K562 (cell line): Measurements from ENCODE around the gene CXCR5. TPM values are rescaled to one million over a fixed set of nuclear protein-coding genes. Genes with fewer than 3 reads are reported as not detected.

ENCODE experiments used
- ATAC-seq: fragments of 200-7000 bp; cut with Tn5 transposase; 3 replicates; pipeline ENCODE4 v1.9.1; 2020; ENCODE audit warnings: moderate library complexity
- BruUV-seq: library from RNA; stranded (reverse); fragments of 400-500 nt; replicated peaks from 2 replicates; lab custom pipeline; 2021; lab: Mats Ljungman, UMichigan
- CTCF ChIA-PET: fragments of 300-600 bp; formaldehyde crosslinking; extraction: SDS; loops from one replicate; lab custom pipeline; 2021; ENCODE audit warnings: low intra/inter-chr PET ratio; lab: Yijun Ruan, JAX
- POLR2A ChIA-PET: fragments of 300-600, 350-650 bp; sonication (Branson Sonifier 250); formaldehyde crosslinking; extraction: SDS; loops from one replicate; lab custom pipeline; 2021; ENCODE audit warnings: antibody characterized with exemption, inconsistent platforms; lab: Yijun Ruan, JAX
- DNase-seq, 4 experiments: peaks; one replicate each; pipeline versions ENCODE4 v3.0.0 to v3.0.0-alpha.2; 2011 to 2018; ENCODE audit warnings: low spot score in 3 of 4, mixed read lengths in 3 of 4; ENCODE audit errors: extremely low read depth in 1 of 4
- FAIRE-seq: peaks from 2 replicates; lab custom pipeline; 2011; peaks lifted over from hg19 to GRCh38; lab: Jason Lieb, UNC
- H2AFZ ChIP-seq: 2 replicates; pipeline ENCODE4 v1.6.0; 2011; ENCODE audit warnings: low read depth, low read length, control low read depth, inconsistent platforms
- H3K27ac ChIP-seq: fragments of 200-600 bp; 3 replicates; pipeline ENCODE4 v1.8.0; 2011; ENCODE audit warnings: low read depth, mild to moderate bottlenecking, control low read depth, inconsistent platforms, low read length, moderate library complexity, mixed read lengths; ENCODE audit errors: extremely low read depth
- H3K27me3 ChIP-seq, 2 experiments: fragments of 300-600 bp in 1 of 2; 2 replicates in 1 of 2; 3 replicates in 1 of 2; pipeline versions ENCODE4 v1.6.0 to v1.8.0; 2011; ENCODE audit warnings: inconsistent platforms in 2 of 2, low read length in 2 of 2, mild to moderate bottlenecking in 1 of 2, mixed read lengths in 1 of 2, moderate library complexity in 1 of 2; ENCODE audit not compliant: control insufficient read depth in 2 of 2, insufficient read depth in 2 of 2
- H3K36me3 ChIP-seq: fragments of 300-600 bp; 3 replicates; pipeline ENCODE4 v1.8.0; 2011; ENCODE audit warnings: mild to moderate bottlenecking, low read length, inconsistent platforms; ENCODE audit not compliant: control insufficient read depth, insufficient read depth
- H3K4me1 ChIP-seq, 2 experiments: fragments of 200-600 bp in 1 of 2; replicated peaks in 1 of 2; 2 replicates in 1 of 2; 3 replicates in 1 of 2; pipeline versions ENCODE4 v1.5.1 to v1.8.0; 2011; ENCODE audit warnings: inconsistent platforms in 2 of 2, low read length in 2 of 2, mild to moderate bottlenecking in 1 of 2, mixed read lengths in 1 of 2, moderate library complexity in 1 of 2; ENCODE audit not compliant: control insufficient read depth in 2 of 2, insufficient read depth in 2 of 2
- H3K4me2 ChIP-seq: 2 replicates; pipeline ENCODE4 v1.6.1; 2011; ENCODE audit warnings: low read length, control low read depth, inconsistent platforms, mixed read lengths; ENCODE audit not compliant: insufficient read depth
- H3K4me3 ChIP-seq: fragments of 200-600 bp; sonication (generic), shearing (Covaris generic); 2 replicates; pipeline ENCODE4 v1.5.1; 2016; ENCODE audit warnings: control low read depth, inconsistent platforms
- H3K79me2 ChIP-seq: fragments of 200-600 bp; 3 replicates; pipeline ENCODE4 v1.8.0; 2011; ENCODE audit warnings: low read length, inconsistent platforms; ENCODE audit not compliant: control insufficient read depth, insufficient read depth
- H3K9ac ChIP-seq, 2 experiments: 2 replicates each; pipeline versions ENCODE4 v1.6.0 to v1.6.1; 2011; ENCODE audit warnings: low read depth in 2 of 2, low read length in 2 of 2, control low read depth in 1 of 2, inconsistent platforms in 1 of 2, mild to moderate bottlenecking in 1 of 2, mixed read lengths in 1 of 2; ENCODE audit not compliant: insufficient read depth in 1 of 2
- H3K9me1 ChIP-seq: one replicate; pipeline ENCODE4 v1.6.0; 2011; ENCODE audit warnings: inconsistent platforms, mild to moderate bottlenecking, low read length, moderate library complexity; ENCODE audit not compliant: control insufficient read depth, insufficient read depth
- H3K9me3 ChIP-seq: replicated peaks from 2 replicates; pipeline ENCODE4 v1.5.1; 2011; ENCODE audit warnings: low read depth, low read length, inconsistent platforms; ENCODE audit not compliant: control insufficient read depth, insufficient read depth
- H4K20me1 ChIP-seq: replicated peaks from 2 replicates; pipeline ENCODE4 v1.6.1; 2011; ENCODE audit warnings: low read length, inconsistent platforms, mixed read lengths; ENCODE audit not compliant: control insufficient read depth, insufficient read depth
- ASH1L ChIP-seq: fragments of 450-650 bp; IDR thresholded peaks from 2 replicates; pipeline ENCODE4 v1.6.1; 2018; ENCODE audit warnings: borderline replicate concordance, mild to moderate bottlenecking, low read depth; ENCODE audit not compliant: partially characterized antibody
- CHD1 ChIP-seq: fragments of 200-600 bp; sonication (generic); IDR thresholded peaks from one replicate; pipeline ENCODE4 v1.6.1; 2012; ENCODE audit warnings: mild to moderate bottlenecking, moderate library complexity, low read length, inconsistent platforms
- FOXM1 ChIP-seq, 2 experiments: fragments of 450-650 bp in 1 of 2; sonication (generic) in 1 of 2; formaldehyde crosslinking in 1 of 2; IDR thresholded peaks; 2 replicates each; pipeline versions ENCODE4 v1.6.1 to v1.9.0; 2017 to 2022; ENCODE audit warnings: low read depth in 2 of 2, mild to moderate bottlenecking in 2 of 2, missing genetic modification reagents in 1 of 2, moderate library complexity in 1 of 2
- HDAC3 ChIP-seq: fragments of 450-650 bp; IDR thresholded peaks from 2 replicates; pipeline ENCODE4 v1.6.1; 2018; ENCODE audit warnings: borderline replicate concordance, mild to moderate bottlenecking, moderate library complexity; ENCODE audit not compliant: partially characterized antibody
- HDAC6 ChIP-seq: IDR thresholded peaks from 2 replicates; pipeline ENCODE4 v1.6.1; 2012; ENCODE audit warnings: low read depth, mild to moderate bottlenecking, control low read depth, inconsistent platforms, low read length, moderate library complexity
- MEF2A ChIP-seq: IDR thresholded peaks from 2 replicates; pipeline ENCODE4 v1.6.1; 2011; ENCODE audit warnings: low read depth, mild to moderate bottlenecking, low read length, moderate library complexity; ENCODE audit not compliant: control insufficient read depth
- MYNN ChIP-seq, 2 experiments: sonication (generic); formaldehyde crosslinking in 1 of 2; IDR thresholded peaks; 2 replicates each; pipeline versions ENCODE4 v1.5.0 to v1.6.1; 2016 to 2020; ENCODE audit warnings: antibody characterized with exemption in 1 of 2, missing genetic modification reagents in 1 of 2
- NFIC ChIP-seq: fragments of 450-650 bp; IDR thresholded peaks from 2 replicates; pipeline ENCODE4 v1.6.1; 2017; ENCODE audit warnings: mild to moderate bottlenecking, inconsistent platforms
- NRF1 ChIP-seq, 2 experiments: fragments of 450-650 bp; IDR thresholded peaks in 1 of 2; conservative IDR thresholded peaks in 1 of 2; 2 replicates each; pipeline ENCODE4 v1.6.1; 2014; ENCODE audit warnings: mild to moderate bottlenecking in 2 of 2
- PHF21A ChIP-seq: fragments of 450-650 bp; IDR thresholded peaks from 2 replicates; pipeline ENCODE4 v1.6.1; 2017; ENCODE audit warnings: low read depth, borderline replicate concordance
- SRSF1 ChIP-seq: fragments of 200-400 bp; formaldehyde crosslinking; IDR thresholded peaks from 2 replicates; pipeline ENCODE4 v1.6.1; 2017; ENCODE audit warnings: mild to moderate bottlenecking, low read depth, low read length, moderate library complexity
- SRSF3 ChIP-seq: fragments of 200-400 bp; formaldehyde crosslinking; IDR thresholded peaks from 2 replicates; pipeline ENCODE4 v1.6.1; 2016; ENCODE audit warnings: mild to moderate bottlenecking, low read length, moderate library complexity; ENCODE audit not compliant: insufficient read depth
- TRIM28 ChIP-seq: fragments of 450-650 bp; IDR thresholded peaks from 2 replicates; pipeline ENCODE4 v1.6.1; 2017
- ZFP91 ChIP-seq: sonication (generic); formaldehyde crosslinking; IDR thresholded peaks from 2 replicates; pipeline ENCODE4 v1.8.0; 2022; ENCODE audit warnings: mild to moderate bottlenecking, missing genetic modification reagents
- ZNF124 ChIP-seq: sonication (generic); formaldehyde crosslinking; IDR thresholded peaks from 2 replicates; pipeline ENCODE4 v1.8.1; 2022; ENCODE audit warnings: missing genetic modification reagents
- ZNF165 ChIP-seq: fragments of 250-450 bp; sonication (Bioruptor Pico); IDR thresholded peaks from 2 replicates; pipeline ENCODE4 v1.4.0; 2020; ENCODE audit warnings: borderline replicate concordance
- ZNF263 ChIP-seq: sonication (generic); formaldehyde crosslinking; IDR thresholded peaks from 2 replicates; pipeline ENCODE4 v1.8.0; 2022; ENCODE audit warnings: mild to moderate bottlenecking, missing genetic modification reagents, borderline replicate concordance
- WGBS: fragments of 100-300 bp; shearing (Covaris generic); methylation state at CpG from one replicate; pipeline ENCODE4 v1.1.6; 2016; ENCODE audit warnings: low coverage, mixed read lengths; ENCODE audit not compliant: insufficient coverage; ENCODE audit errors: missing lambda C conversion rate; 5-methylcytosine and 5-hydroxymethylcytosine counted together
- in situ Hi-C: fragments of 300-500 bp; cut with MboI; formaldehyde crosslinking; loops from 4 replicates; pipeline ENCODE4 v1.15.0; 2018; ENCODE audit warnings: inconsistent platforms, mixed read lengths
- intact Hi-C: fragments of 100-400 bp; cut with micrococcal nuclease; formaldehyde crosslinking; loops from 2 replicates; pipeline ENCODE4 v1.14.2; 2022
- polyA plus RNA-seq, 8 experiments: library from polyadenylated mRNA; depleted of rRNA in 4 of 8; stranded (reverse) in 5 of 8; unstranded in 3 of 8; fragments of >200 nt; fragmentation: Nextera tagmentation in 2 of 8; fragmentation: Illumina TruSeq in 1 of 8; extraction: Ambion mirVana in 2 of 8; extraction: Trizol in 1 of 8; gene quantifications; 2 replicates each; pipeline versions ENCODE4 v1.2.1 to v1.2.3, GENCODE V29; 2011 to 2014; ENCODE audit warnings: inconsistent platforms in 1 of 8, missing spikeins in 1 of 8
- total RNA-seq, 7 experiments: library from RNA; depleted of rRNA in 6 of 7; stranded (reverse); fragments of >200 nt in 6 of 7; fragmentation: Illumina TruSeq in 2 of 7; extraction: Trizol in 2 of 7; gene quantifications; 2 replicates each; pipeline versions ENCODE4 v1.2.1 to v1.2.3, GENCODE V29; 2011 to 2021; ENCODE audit warnings: low replicate concordance in 1 of 7
- TF ChIP-seq, protein P1 (sequence below): fragments of 250-450 bp; sonication (Bioruptor Pico); IDR thresholded peaks from 2 replicates; pipeline ENCODE4 v1.6.1; 2021; ENCODE audit warnings: mild to moderate bottlenecking

The CXCR5 gene
- total and polyA plus RNA-seq, 9 of the 15 experiments (the other 6 are each of a cell fraction or from before 2014, with no cell fraction given): 0.03 to 0.06 TPM; not detected in 7

GRCh38 chr11:118908901-118909618 lies 25.4 kb downstream of the CXCR5 start:
- Histone ChIP-seq H3K27ac (no peak overlapping the region), H3K4me2 (no peak overlapping the region), H4K20me1 (no peaks in the 10 kb centered on the region), H3K9me3 (no peaks in the 10 kb centered on the region; the same call in 1 of the 2 replicates), H3K27me3 (no peaks in the 10 kb centered on the region; a peak in 1 of 5 replicates), H3K4me3 (no peak overlapping the region), H2AFZ (no peak overlapping the region), H3K36me3 (peaks cover 30% of the 10 kb centered on the region; the same call in 2 of the 3 replicates), H3K9me1 (peaks cover 5% of the 10 kb centered on the region), H3K4me1 (peaks cover 35 to 66% of the 10 kb centered on the region in 2 experiments), H3K79me2 (peaks cover 32% of the 10 kb centered on the region), H3K9ac (peak overlapping the region in 1 of 2 experiments; percentile 78; a peak in 1 of 4 replicates)
- ATAC-seq (no peak), FAIRE-seq (peak; percentile 6), DNase-seq (peak in 1 of 4 experiments; percentile 58)
- WGBS: 12% methylated on average over 11 of the region's 17 CpGs
- in situ Hi-C loops (no loop called here), intact Hi-C loops (no loop called here)
- no TSS peak for BruUV-seq
- ChIA-PET POLR2A (interaction anchor here (0.6 to 1.0 kb wide), 4 partner anchors 52 to 407 kb away, joined by 3 to 4 read pairs (median 3); no protein-coding TSS in a partner anchor), CTCF (interaction anchor here (2.4 kb wide), 1 partner anchor 17 kb away, joined by 13 read pairs; the partner anchor contains the start of gene BCL9L)
- TF ChIP-seq MEF2A (peak; percentile 85), SRSF3 (no peak), ZNF124 (CRISPR knock-in tag) (no peak), SRSF1 (no peak), ZFP91 (CRISPR knock-in tag) (peak; percentile 84), MYNN (IDR thresholded peaks at IDR 0.05) (peak; percentile 69; the same call in 1 of the 2 replicates), MYNN (CRISPR knock-in tag; IDR thresholded peaks at IDR 0.05) (no peak), HDAC3 (no peak), NRF1 (conservative IDR thresholded peaks at IDR 0.05 in 1 of 2, IDR thresholded peaks at IDR 0.05 in 1 of 2) (0 out of 4 replicates have a peak, but pooled peaks of 1 of the 2 experiments have one; percentile 10), HDAC6 (no peak), FOXM1 (IDR thresholded peaks at IDR 0.05; ENCODE audit: low read depth) (no peak), FOXM1 (CRISPR knock-in tag; IDR thresholded peaks at IDR 0.05; ENCODE audit: low read depth) (no peak), PHF21A (peak; percentile 78; the same call in 1 of the 2 replicates), TRIM28 (no peak), ZNF165 (CRISPR knock-in tag) (no peak), ASH1L (no peak), ZNF263 (CRISPR knock-in tag) (no peak), CHD1 (no peak), NFIC (no peak)
- TF ChIP-seq, protein P1, sequence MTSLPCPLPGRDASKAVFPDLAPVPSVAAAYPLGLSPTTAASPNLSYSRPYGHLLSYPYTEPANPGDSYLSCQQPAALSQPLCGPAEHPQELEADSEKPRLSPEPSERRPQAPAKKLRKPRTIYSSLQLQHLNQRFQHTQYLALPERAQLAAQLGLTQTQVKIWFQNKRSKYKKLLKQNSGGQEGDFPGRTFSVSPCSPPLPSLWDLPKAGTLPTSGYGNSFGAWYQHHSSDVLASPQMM (CRISPR knock-in tag): no peak
